HEK293 (cell line): ENCODE data around the gene ABCC9.

Experiments used
- CTCF ChIP-seq: fragments of 450-650 bp; formaldehyde crosslinking; IDR thresholded peaks from 2 replicates; pipeline ENCODE4 v1.5.1; 2016; ENCODE audit warnings: missing biosample characterization, missing genetic modification characterization
- YY1 ChIP-seq: fragments of 450-650 bp; formaldehyde crosslinking; IDR thresholded peaks from 2 replicates; pipeline ENCODE4 v1.5.1; 2018; ENCODE audit warnings: missing biosample characterization, missing genetic modification characterization
- ZNF133 ChIP-seq: fragments of 450-650 bp; formaldehyde crosslinking; IDR thresholded peaks from 2 replicates; pipeline ENCODE4 v1.5.1; 2016; ENCODE audit warnings: missing biosample characterization, missing genetic modification characterization
- ZNF138 ChIP-seq: fragments of 450-650 bp; formaldehyde crosslinking; IDR thresholded peaks from 2 replicates; pipeline ENCODE4 v1.5.1; 2016; ENCODE audit warnings: missing biosample characterization, missing genetic modification characterization, borderline replicate concordance
- ZNF341 ChIP-seq: fragments of 450-650 bp; formaldehyde crosslinking; IDR thresholded peaks from 2 replicates; pipeline ENCODE4; 2016; ENCODE audit warnings: low read depth, missing biosample characterization, missing genetic modification characterization
- ZNF48 ChIP-seq: fragments of 450-650 bp; formaldehyde crosslinking; IDR thresholded peaks from 2 replicates; pipeline ENCODE4 v1.5.1; 2016; ENCODE audit warnings: missing biosample characterization, missing genetic modification characterization
- ZNF707 ChIP-seq: fragments of 450-650 bp; formaldehyde crosslinking; IDR thresholded peaks from 2 replicates; pipeline ENCODE4 v1.5.1; 2016; ENCODE audit warnings: missing biosample characterization, missing genetic modification characterization
- TF ChIP-seq, protein P1 (sequence below): fragments of 450-650 bp; formaldehyde crosslinking; IDR thresholded peaks from 2 replicates; pipeline ENCODE4 v1.5.1; 2016; ENCODE audit warnings: missing biosample characterization, missing genetic modification characterization

DNA sequence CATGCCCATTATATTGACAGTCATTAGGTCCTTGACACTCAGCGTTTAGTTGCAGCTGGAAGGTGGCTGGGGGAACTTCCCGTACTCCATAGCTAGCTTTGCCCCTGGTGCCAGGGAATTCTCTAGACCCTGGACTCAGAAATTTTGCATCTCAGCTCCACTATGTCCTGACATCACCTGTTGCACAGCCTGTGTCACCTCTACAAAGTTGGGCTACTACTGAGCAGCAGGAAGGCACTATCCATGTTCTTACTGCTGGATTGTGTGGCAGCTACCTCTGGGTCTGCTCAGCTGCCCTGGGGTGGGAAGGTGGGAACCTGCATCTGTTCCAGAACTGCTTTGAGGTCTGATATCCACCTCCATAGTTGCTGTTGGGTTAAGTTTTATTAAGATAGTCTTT, 177.7 kb downstream of the ABCC9 start:
- TF ChIP-seq YY1 (tag by site-specific recombination) (no peak), CTCF (tag by site-specific recombination) (no peak), ZNF133 (tag by site-specific recombination) (no peak), ZNF341 (no peak), ZNF138 (tag by site-specific recombination) (no peak), ZNF707 (no peak), ZNF48 (no peak)
- TF ChIP-seq, protein P1, sequence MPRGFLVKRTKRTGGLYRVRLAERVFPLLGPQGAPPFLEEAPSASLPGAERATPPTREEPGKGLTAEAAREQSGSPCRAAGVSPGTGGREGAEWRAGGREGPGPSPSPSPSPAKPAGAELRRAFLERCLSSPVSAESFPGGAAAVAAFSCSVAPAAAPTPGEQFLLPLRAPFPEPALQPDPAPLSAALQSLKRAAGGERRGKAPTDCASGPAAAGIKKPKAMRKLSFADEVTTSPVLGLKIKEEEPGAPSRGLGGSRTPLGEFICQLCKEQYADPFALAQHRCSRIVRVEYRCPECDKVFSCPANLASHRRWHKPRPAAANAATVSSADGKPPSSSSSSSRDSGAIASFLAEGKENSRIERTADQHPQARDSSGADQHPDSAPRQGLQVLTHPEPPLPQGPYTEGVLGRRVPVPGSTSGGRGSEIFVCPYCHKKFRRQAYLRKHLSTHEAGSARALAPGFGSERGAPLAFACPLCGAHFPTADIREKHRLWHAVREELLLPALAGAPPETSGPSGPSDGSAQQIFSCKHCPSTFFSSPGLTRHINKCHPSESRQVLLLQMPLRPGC (tag by site-specific recombination): no peak
